ENCODE results near the gene GAS6. TPM values are rescaled to one million over a fixed set of nuclear protein-coding genes. Genes with fewer than 3 reads are reported as not detected.
"Not testable (repeated sequence)": the region's sequence is repeated elsewhere in the genome, so short reads cannot be mapped to it uniquely, and the experiment has no call there.

The GAS6 gene
- total and polyA plus RNA-seq, 12 donors: 7.1 to 109 (median 82.9) TPM

DNA sequence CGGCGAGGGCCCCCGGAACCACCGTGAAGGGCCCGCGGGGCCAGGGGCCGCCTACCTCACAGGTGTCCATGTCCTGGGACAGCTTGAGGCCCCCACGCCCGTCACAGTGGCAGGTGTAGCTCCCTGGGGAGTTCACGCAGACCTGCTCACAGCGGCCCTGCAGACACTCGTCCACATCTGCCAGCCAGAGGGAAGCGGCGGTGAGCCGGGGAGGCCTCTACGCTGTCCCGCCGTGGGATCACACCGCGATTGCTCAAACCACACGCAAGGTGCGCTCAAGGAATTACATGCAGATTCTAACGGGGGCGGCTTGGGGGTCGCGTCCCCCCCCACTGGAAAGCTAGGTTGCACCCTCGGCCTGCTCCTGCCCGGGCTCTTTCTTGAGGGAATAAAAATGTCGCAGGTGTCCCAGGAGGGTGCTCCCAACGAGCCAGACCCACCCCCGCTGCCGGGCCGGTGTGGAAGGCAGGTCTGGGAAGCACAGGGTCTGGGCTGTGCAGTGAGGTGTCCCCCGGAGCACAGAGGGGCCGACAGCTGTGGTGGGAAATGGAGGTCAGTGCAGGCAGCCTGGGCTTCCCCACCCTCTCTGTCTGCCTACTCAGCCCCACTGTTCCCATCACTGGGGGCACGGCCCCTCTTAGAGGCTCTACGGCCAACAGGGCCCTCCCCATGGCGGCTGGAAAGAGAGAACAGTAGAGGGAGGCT is 29.2 kb downstream of the GAS6 start:
- intact Hi-C loops (cut with DNase I): no loop called here
- Histone ChIP-seq H3K27me3 (no peaks in the 10 kb centered on the region), H3K36me3 (replicated peaks in 1 of 2) (peaks cover 0 to 3% of the 10 kb centered on the region in 2 donors), H3K4me1 (replicated peaks in 1 of 2) (peaks cover 22% of the 10 kb centered on the region in 2 donors), H3K9me3 (replicated peaks in 1 of 3) (no peaks in the 10 kb centered on the region), H3K27ac (no peak overlapping the region), H3K4me3 (no peak overlapping the region)
- TF ChIP-seq, protein P1, sequence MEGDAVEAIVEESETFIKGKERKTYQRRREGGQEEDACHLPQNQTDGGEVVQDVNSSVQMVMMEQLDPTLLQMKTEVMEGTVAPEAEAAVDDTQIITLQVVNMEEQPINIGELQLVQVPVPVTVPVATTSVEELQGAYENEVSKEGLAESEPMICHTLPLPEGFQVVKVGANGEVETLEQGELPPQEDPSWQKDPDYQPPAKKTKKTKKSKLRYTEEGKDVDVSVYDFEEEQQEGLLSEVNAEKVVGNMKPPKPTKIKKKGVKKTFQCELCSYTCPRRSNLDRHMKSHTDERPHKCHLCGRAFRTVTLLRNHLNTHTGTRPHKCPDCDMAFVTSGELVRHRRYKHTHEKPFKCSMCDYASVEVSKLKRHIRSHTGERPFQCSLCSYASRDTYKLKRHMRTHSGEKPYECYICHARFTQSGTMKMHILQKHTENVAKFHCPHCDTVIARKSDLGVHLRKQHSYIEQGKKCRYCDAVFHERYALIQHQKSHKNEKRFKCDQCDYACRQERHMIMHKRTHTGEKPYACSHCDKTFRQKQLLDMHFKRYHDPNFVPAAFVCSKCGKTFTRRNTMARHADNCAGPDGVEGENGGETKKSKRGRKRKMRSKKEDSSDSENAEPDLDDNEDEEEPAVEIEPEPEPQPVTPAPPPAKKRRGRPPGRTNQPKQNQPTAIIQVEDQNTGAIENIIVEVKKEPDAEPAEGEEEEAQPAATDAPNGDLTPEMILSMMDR (IDR thresholded peaks at IDR 0.05): no peak
- TF ChIP-seq POLR2A (IDR thresholded peaks at IDR 0.05): no peak
- 92 to 93% (median 93%) methylated on average over 9 to 38 of the region's 38 CpGs for WGBS, 4 donors
- DNase-seq: no peak

DNA sequence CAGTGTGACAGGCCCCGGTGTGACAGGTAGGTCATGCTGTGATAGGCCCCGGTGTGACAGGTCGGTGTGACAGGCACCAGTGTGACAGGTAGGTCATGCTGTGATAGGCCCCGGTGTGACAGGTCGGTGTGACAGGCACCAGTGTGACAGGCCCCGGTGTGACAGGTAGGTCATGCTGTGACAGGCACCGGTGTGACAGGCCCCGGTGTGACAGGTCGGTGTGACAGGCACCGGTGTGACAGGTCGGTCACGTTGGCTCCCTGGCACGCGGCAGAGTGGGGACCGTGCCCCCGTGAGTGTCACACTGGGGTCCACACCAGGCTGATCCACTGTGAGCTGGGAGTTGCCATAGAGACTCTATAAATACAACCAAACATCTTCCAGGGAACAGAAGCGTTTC is 29.9 kb downstream of the GAS6 start:
- 93 to 100% (median 95%) methylated on average over 1 to 17 of the region's 17 CpGs for WGBS, 4 donors
- H3K9me3 ChIP-seq (replicated peaks in 1 of 3); H3K4me3 ChIP-seq; H3K27ac ChIP-seq; DNase-seq; intact Hi-C loops (cut with DNase I); H3K36me3 ChIP-seq (replicated peaks in 1 of 2); H3K27me3 ChIP-seq: not testable (repeated sequence)
- peaks cover 21 to 22% of the 10 kb centered on the region in 2 donors for H3K4me1 ChIP-seq (replicated peaks in 1 of 2)

DNA sequence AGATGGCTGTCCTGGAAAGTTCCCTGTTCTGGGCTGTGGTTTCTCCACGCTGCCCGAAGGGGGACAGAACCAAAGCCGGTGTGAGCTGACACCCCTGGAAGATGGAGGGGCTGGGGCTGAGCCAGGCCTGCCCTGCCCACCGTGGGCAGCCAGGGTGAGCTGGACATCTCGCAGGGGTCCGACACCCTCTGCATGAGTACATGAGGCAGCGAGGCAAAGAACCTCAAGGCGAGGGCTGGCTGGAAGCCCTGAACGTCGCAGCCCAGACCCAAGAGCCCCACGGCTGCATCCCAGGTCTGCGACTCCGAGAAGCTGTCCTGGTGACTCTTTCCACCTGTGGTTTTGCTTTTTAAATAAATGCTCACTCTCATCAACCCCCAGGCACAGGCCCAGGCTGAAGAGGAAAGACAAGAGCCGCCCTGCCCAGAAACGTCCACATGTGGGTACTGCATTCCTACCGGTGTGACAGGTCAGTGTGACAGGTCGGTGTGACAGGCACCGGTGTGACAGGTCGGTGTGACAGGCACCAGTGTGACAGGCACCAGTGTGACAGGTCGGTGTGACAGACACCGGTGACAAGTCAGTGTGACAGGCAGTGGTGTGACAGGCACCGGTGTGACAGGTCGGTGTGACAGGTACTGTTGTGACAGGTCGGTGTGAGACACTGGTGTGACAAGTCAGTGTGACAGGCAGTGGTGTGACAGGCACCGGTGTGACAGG is 30.6 kb downstream of the GAS6 start:
- intact Hi-C loops (cut with DNase I): no loop called here
- no peak overlapping the region for H3K4me3 ChIP-seq

DNA sequence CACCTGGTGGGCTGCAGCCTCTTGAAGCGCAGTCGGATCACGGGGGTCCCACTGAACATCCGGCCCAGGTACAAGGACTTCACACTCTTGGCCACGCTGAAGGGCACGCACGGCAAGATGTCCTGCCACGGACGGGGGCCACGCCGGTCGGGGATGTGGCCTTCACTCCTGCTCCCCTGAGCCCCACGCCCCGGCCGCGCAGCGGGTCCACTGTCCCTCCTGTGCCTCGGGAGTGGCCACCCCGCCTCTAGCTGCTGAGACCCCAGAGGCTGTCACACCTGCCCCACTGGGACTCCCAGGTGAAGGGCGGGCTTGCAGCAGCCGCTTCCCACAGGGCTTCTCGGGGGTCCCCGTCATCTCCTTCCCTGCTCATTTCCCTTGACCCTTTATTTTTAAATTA is 31.2 kb downstream of the GAS6 start:
- Histone ChIP-seq H3K36me3 (replicated peaks in 1 of 2) (peaks cover 0 to 10% of the 10 kb centered on the region in 2 donors), H3K27ac (peak overlapping the region in 1 of 5 donors; percentile 29)
- peak in 1 of 7 donors; percentile 16 for DNase-seq

More for the DNA sequence above, 30.6 kb downstream of the GAS6 start:
- WGBS, 4 donors: 91 to 94% (median 92%) methylated on average over 15 to 25 of the region's 25 CpGs
- no peak overlapping the region for H3K27ac ChIP-seq
- peaks cover 0 to 7% of the 10 kb centered on the region in 2 donors for H3K36me3 ChIP-seq (replicated peaks in 1 of 2)
- no peak for DNase-seq
- no peaks in the 10 kb centered on the region for H3K27me3 ChIP-seq
- H3K4me1 ChIP-seq (replicated peaks in 1 of 2): peaks cover 14 to 16% of the 10 kb centered on the region in 2 donors
- TF ChIP-seq, protein P1 (IDR thresholded peaks at IDR 0.05): no peak
- no peak for TF ChIP-seq POLR2A (IDR thresholded peaks at IDR 0.05)
- H3K9me3 ChIP-seq (replicated peaks in 1 of 3): no peaks in the 10 kb centered on the region

More for the DNA sequence above, 31.2 kb downstream of the GAS6 start:
- TF ChIP-seq, protein P1 (IDR thresholded peaks at IDR 0.05): no peak
- TF ChIP-seq POLR2A (IDR thresholded peaks at IDR 0.05): no peak
- H3K4me1 ChIP-seq (replicated peaks in 1 of 2): peaks cover 9% of the 10 kb centered on the region in 2 donors
- intact Hi-C loops (cut with DNase I): no loop called here
- no peaks in the 10 kb centered on the region for H3K27me3 ChIP-seq
- H3K9me3 ChIP-seq (replicated peaks in 1 of 3): no peaks in the 10 kb centered on the region
- no peak overlapping the region for H3K4me3 ChIP-seq
- 90 to 100% (median 97%) methylated on average over 12 to 23 of the region's 23 CpGs for WGBS, 4 donors

All from adrenal gland (tissue), 12 donors.